Stimulated activated CD8-positive, alpha-beta memory T cell treated with anti-CD3 and anti-CD28 coated beads, Interleukin-2, amount 100 ng/mL, for 48 hours (primary cell): Measurements from ENCODE around the gene LCNL1.

Experiments
- DNase-seq, 2 donors: peaks; one replicate each; pipeline ENCODE4 v3.0.0-alpha.2; 2020; ENCODE audit warnings: low read depth in 2 of 2

LCNL1 gene

DNA sequence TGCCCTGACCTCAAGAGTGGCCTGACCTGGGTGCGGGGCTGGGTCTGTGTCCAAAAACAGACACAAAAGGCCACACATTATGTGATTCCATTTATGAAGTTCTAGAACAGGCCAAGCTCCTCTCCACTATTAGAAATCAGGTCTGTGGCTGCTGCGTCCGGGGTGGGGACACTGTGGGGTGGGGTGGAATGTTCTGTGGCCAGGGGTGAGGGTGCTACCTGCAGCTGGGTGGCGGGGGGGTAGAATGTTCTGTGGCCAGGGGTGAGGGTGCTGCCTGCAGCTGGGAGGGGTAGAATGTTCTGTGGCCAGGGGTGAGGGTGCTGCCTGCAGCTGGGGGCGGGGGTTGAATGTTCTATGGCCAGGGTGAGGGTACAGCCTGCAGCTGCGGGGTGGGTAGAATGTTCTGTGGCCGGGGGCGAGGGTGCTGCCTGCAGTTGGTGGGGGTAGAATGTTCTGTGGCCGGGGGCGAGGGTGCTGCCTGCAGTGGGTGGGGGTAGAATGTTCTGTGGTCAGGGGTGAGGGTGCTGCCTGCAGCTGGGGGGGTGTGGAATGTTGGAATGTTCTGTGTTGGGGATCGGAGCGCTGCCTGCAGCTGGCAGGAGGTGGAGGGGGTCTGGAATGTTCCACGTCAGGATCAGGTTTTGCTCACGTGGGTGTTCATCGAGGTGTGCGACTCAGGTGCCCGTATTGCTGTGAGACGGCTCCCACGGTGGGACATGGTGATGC, 22.4 kb upstream of the LCNL1 start:
- no peak for DNase-seq

DNA sequence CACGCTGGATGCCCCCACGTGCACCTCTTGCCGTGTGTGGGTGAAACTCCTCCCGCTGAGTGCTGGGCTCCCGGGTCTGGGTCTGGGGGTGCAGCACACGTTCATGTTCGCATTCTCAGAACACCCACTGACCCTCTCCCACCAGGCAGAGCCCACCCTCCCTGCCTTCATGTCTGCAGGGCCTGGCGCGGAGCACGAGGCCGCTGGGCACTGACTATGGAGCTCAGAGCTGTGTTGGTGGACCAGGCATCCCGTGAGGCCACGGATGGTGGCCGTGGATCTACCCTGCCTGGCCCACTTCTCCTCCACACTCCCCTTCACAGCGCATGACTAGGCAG, 21.9 kb upstream of the LCNL1 start:
- no peak for DNase-seq

DNA sequence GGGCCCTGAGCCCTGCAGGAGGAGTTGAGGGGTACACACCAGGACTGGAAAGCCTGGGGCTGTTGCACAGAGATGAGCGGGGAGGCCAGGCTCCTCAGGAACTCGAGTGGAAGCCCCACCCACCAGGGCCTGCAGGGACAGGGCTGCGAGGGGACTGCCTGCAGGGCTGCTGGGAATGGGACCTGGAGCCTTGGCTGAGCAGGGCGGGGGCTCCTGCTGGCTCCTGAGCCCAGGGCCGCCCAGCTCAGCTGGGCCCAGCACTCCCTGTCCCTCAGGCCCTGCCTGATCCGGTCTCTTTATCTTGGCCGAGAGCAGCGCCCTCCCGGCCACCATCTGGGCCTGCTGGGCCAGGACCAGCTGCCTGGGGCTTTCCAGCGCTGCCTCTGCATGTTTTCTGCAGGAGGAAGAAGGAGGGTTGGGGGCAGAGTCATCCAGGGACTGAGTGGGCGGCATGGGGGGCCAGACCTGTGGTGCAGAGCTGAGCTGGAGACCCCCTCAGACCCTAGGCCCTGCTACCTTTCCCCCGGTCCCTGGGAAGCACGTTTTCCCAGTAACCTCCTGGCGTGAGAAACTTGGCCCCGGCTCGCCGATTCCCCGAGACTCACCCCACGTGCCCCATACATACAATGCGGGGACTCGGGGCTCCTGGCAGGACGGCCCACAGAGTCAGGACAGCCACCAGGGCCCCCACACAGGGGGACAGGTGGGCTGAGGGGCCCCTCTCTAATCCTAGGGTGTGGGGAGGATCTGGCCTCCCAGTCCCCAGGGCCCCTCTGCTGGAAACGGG, 21.3 kb upstream of the LCNL1 start:
- DNase-seq = no peak

GRCh38 chr9:136962163-136962562, 20.6 kb upstream of the LCNL1 start:
- DNase-seq = no peak

GRCh38 chr9:136962701-136963248, 20.0 kb upstream of the LCNL1 start:
- DNase-seq = no peak

GRCh38 chr9:136963341-136963740, 19.5 kb upstream of the LCNL1 start:
- no peak for DNase-seq

GRCh38 chr9:136963751-136964150, 19.0 kb upstream of the LCNL1 start:
- DNase-seq = no peak

GRCh38 chr9:136964171-136964689, 18.6 kb upstream of the LCNL1 start:
- no peak for DNase-seq

- no peak for DNase-seq
Measured at GRCh38 chr9:136964833-136965422, 17.9 kb upstream of the LCNL1 start.

GRCh38 chr9:136965771-136966484, 16.9 kb upstream of the LCNL1 start:
- no peak for DNase-seq

DNA sequence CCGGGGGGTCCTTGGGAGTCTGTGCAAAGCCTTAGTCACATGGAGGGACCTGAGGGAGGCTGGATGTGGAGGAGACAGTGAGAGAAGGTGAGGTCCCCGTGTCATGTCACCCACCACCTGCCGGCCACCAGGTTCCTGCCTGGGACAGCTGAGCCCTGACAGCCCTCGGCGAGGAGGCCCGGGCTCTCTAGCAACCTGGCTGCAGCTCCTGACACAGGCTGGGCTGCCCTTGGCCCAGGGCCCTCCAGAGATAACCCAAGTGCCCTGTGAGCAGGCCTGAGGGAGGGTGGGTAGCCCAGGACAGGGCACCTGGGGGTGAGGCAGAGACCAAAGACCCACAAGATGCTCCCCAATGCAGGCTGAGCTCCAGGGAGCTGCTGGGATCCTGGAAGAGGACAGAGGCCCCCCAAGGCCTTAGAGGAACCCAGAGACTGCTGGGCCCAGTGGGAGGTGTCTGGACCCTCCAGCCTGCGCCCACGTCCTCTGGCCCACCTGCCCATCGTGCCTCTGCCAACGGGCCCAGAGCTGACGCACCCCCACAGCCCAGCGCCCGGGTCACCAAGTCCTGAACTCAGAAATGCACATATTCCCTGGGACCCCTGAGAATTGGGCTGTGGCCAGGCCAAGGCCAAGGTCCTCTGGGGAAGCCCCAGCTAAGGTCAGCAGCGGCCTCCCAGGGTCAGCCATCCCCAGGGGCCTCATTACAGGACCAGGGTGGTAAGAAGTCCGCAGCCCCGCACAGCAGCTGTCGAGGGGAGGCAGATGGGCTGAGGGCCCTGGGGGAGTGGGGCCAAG, 14.3 kb upstream of the LCNL1 start:
- no peak for DNase-seq

GRCh38 chr9:136969150-136969549, 13.6 kb upstream of the LCNL1 start:
- DNase-seq = no peak

DNA sequence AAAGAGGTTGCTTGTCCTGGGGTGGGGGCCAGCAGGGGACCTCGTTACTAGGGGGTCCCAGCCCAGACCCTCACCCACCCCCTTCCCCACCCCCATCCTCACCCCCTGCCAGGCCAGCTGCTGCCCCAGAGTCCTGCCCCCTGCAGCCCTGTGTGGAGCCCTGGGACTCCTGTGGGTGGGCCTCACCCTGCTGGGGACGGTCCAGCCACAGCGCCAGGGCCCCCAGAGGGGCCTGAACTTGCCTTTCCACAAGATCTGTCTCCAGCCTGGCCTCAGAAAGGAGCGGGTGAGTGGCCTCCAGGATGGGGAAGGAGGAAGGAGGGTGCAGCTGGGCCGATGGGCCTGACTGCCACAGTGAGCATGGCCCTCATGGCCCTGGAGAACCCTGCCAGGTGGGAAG, 13.0 kb upstream of the LCNL1 start:
- no peak for DNase-seq

DNA sequence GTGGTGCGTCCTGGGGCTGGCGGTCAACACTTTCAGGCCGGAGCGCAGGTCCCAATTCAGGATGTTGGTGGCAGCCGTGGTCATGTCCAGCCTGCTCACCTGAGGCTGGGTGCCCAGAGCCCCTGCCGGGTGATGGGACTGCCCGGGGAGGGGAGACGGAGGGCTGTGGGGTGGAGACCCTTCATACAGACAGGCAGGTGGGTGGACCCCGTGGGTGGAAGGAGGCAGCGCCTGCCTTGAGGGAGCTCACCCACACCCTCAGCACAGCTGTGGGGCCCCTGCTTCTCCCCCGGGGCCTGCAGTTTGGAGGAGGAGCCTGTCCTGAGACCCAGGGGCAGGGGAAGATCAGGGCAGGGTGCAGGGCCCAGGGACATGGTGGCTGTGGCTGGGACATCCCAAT, 12.4 kb upstream of the LCNL1 start:
- no peak for DNase-seq

DNA sequence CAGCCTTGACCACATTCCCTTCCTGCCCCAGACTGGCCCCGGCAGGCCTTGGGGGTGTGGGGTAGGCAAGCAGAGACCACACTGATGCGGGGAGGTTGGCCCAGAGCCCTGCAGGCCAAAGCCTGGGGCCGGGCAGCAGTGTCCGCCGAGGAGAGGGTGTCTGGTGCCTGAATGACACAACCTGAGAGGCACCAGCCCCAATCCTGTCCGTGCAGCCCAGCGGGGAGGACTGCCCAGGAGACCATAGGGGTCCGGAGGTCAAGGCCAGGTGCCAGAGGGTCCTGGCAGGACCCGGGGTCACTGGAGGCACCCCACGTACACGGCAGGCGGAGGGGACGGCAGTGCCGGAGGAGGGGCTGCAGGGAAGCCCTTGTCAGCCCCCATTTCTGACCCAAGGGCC, 11.0 kb upstream of the LCNL1 start:
- DNase-seq = no peak

- DNase-seq = no peak
Measured at GRCh38 chr9:136972335-136972734, 10.5 kb upstream of the LCNL1 start.

- no peak for DNase-seq
Measured at GRCh38 chr9:136972743-136973142, 10.1 kb upstream of the LCNL1 start.

DNA sequence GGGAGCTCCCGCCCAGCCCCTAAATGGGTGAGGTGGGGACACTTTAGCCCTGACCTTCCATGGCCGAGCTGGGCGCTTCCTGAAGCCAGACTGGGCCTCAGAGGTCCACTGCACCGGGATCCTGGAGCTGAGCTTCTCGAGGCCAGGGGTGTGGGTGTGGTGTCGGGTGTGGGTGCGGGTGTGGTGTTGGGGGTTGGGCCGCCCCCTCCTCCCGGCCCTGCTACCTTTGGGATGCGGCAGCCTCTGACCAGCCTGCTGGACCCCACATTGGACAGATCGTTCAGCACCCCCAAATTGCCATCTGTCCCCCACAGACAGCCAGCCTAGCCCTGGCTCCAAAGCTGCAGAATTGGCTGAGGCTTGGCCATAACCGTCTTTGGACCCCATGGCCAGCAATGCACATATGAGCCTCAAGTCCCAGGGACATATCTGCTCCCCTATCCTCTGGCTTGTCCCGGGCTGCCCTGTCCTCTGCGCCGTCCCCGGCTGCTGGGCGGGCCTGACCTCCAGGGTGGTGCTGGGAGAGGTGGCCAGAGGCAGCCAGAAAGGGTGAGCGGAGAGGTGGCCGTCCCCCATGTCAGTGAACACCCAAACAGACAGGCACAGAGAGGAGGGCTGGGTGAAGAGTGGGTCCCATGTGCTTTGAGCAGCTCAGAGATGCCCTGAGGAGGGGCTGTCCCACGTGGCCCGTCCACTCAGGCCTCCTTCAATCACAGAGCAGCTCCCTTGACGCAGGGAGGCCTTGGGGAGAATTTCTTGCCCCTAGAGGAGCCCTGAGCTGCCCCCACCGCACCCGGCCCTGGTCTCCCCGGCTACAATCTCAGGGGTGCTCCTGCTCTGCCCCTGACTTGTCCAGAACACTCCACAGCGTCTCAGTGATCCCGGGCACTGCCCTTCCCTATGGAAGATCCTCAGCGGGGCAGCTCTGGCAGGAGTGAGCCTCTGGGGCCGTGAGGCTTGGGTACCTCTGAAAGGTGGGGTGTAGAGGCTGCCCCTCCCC, 8.9 kb upstream of the LCNL1 start:
- no peak for DNase-seq

DNA sequence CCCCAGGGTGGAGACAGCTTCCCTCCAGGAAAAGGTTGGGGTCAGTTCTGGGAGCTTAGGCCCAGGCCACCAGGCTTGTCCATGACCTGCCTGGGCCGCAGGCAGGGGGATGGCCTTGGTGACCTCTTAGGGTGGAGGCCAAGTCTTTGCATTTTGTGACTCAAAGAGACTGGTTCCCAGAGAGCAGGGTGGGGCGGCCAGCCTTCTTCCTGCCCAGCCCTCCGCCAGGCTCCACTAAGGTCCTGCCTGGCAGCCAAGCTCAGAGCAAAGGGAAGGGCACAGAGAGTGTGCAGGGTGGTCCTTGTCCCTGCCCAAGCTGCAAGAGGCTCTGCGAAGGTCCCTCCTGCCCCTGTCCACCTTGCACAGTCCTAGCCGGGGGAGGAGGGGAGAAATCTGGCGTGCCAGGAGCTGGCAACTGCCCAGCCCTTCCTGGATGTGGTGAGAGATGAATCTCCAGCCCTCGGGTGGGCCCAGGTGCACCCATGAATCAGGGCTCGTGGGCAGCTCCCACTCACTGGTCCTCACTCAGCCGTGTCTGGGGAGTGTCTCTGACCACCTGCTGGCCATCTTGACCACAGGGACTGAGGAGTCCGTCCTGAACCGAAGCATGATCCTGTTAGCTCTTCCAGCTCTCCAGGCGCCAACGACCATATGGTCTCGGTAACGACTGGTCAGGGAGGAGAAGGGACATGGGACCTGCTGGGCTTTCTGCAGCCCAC, 7.8 kb upstream of the LCNL1 start:
- DNase-seq = no peak
